MM.1S (cell line): Measurements from ENCODE around the gene RELN.

Experiments
- CTCF ChIP-seq: fragments of 300-600 bp; sonication (generic); IDR thresholded peaks from 2 replicates; pipeline ENCODE4 v1.5.1; 2016; ENCODE audit warnings: antibody characterized with exemption, low read length, mixed read lengths
- EZH2 ChIP-seq: fragments of 300-600 bp; sonication (generic); optimal IDR thresholded peaks from 2 replicates; pipeline ENCODE3; 2017; ENCODE audit warnings: low read depth, mild to moderate bottlenecking, antibody characterized with exemption, low read length, mixed read lengths

- no peak for TF ChIP-seq CTCF
- TF ChIP-seq EZH2 = no peak
These were observed 306.1 kb downstream of the RELN start for GRCh38 chr7:103683348-103683747.
